HG03025 (cell line): ENCODE data around the gene DACH2.

Experiments
- ATAC-seq: cut with Tn5 transposase; IDR thresholded peaks from one replicate; pipeline ENCODE4 v1.9.1; 2021; ENCODE audit warnings: mild to moderate bottlenecking, moderate library complexity; ENCODE audit not compliant: unreplicated experiment, low FRiP score

Gene DACH2

GRCh38 chrX:86714441-86714840 is 566.2 kb downstream of the DACH2 start:
- no peak for ATAC-seq

GRCh38 chrX:86724277-86724676 is 576.0 kb downstream of the DACH2 start:
- no peak for ATAC-seq

- ATAC-seq, result no peak
Measured at GRCh38 chrX:86747091-86747490, 598.8 kb downstream of the DACH2 start.

GRCh38 chrX:86805241-86805640 is 657.0 kb downstream of the DACH2 start:
- ATAC-seq, result no peak

GRCh38 chrX:86806786-86807185 is 658.5 kb downstream of the DACH2 start:
- no peak for ATAC-seq

GRCh38 chrX:86809651-86810050 is 661.4 kb downstream of the DACH2 start:
- no peak for ATAC-seq

GRCh38 chrX:86829786-86830185 is 681.5 kb downstream of the DACH2 start:
- ATAC-seq, result no peak

GRCh38 chrX:86830685-86831084 is 682.4 kb downstream of the DACH2 start:
- no peak for ATAC-seq

- no peak for ATAC-seq
Measured at GRCh38 chrX:86845101-86845500, 696.9 kb downstream of the DACH2 start.
